GM23248 (cell line): ENCODE data around the gene CSPG4.
"Not testable (repeated sequence)": the region's sequence is repeated elsewhere in the genome, so short reads cannot be mapped to it uniquely, and the experiment has no call there.

Source experiments
- EZH2 ChIP-seq: fragments of 200-600 bp; sonication (generic); IDR thresholded peaks from 2 replicates; pipeline ENCODE4 v1.6.1; 2018; ENCODE audit warnings: antibody characterized with exemption, mild to moderate bottlenecking; ENCODE audit not compliant: insufficient read depth, poor library complexity, severe bottlenecking
- EZH2phosphoT487 ChIP-seq: fragments of 200-600 bp; sonication (generic); IDR thresholded peaks from 2 replicates; pipeline ENCODE4 v1.6.1; 2018; ENCODE audit warnings: antibody characterized with exemption, moderate library complexity, mild to moderate bottlenecking, low read depth; ENCODE audit not compliant: insufficient read depth

DNA sequence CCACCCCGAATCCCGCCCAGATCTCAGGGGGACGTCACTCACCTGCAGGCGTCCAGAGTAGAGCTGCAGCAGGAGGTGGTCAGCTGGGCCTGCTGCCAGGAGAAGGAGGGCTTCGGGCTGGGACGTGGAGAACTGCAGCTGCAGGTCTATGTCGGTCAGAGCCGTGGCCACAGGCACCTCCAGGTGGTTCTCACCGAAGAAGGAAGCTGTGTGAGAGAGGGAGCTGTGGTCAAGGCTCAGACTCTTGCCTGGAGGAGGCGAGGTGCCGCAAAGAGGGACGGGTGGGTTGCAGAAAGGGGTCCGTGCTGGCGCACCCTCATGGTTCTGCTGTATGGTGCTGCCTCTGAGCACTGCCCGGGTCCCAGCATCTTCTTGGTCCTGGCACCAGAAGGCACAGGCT lies 19.6 kb downstream of the CSPG4 start:
- not testable (repeated sequence) for TF ChIP-seq EZH2, EZH2phosphoT487
